Nephron (organoid): ENCODE measurements around the gene CLK1.

Experiments used
- H3K27ac Mint-ChIP-seq, 3 experiments: 2 replicates each; pipeline ENCODE4 v1.8.0; 2020; ENCODE audit warnings: mixed read lengths in 3 of 3, mild to moderate bottlenecking in 2 of 3, moderate library complexity in 1 of 3
- H3K27me3 Mint-ChIP-seq: 2 replicates; pipeline ENCODE4 v1.8.0; 2021; ENCODE audit warnings: low read depth, mild to moderate bottlenecking, moderate library complexity, mixed read lengths
- H3K36me3 Mint-ChIP-seq: 2 replicates; pipeline ENCODE4 v1.8.0; 2020; ENCODE audit warnings: low read depth, mixed read lengths
- H3K4me1 Mint-ChIP-seq: 2 replicates; pipeline ENCODE4 v1.8.0; 2020; ENCODE audit warnings: mixed read lengths
- H3K4me3 Mint-ChIP-seq, 3 experiments: 2 replicates each; pipeline ENCODE4 v1.8.0; 2020; ENCODE audit warnings: mild to moderate bottlenecking in 3 of 3, mixed read lengths in 3 of 3, moderate library complexity in 2 of 3
- H3K9me3 Mint-ChIP-seq: 2 replicates; pipeline ENCODE4 v1.8.0; 2020; ENCODE audit warnings: mixed read lengths
- CTCF ChIP-seq, 3 experiments: fragments of 200-600 bp; sonication (generic); IDR thresholded peaks; one replicate each; pipeline ENCODE4 v1.5.0; 2021; ENCODE audit warnings: antibody characterized with exemption in 3 of 3; ENCODE audit not compliant: unreplicated experiment in 3 of 3

The CLK1 gene

GRCh38 chr2:200839513-200839912, 24.9 kb downstream of the CLK1 start:
- H3K4me1 Mint-ChIP-seq: no peaks in the 10 kb centered on the region
- no peak overlapping the region for H3K27ac Mint-ChIP-seq
- TF ChIP-seq CTCF (IDR thresholded peaks at IDR 0.05; ENCODE audit: unreplicated experiment in 3 of 3): no peak
- H3K9me3 Mint-ChIP-seq: peaks cover 10% of the 10 kb centered on the region
- no peak overlapping the region for H3K4me3 Mint-ChIP-seq
- no peaks in the 10 kb centered on the region for H3K27me3 Mint-ChIP-seq
- no peaks in the 10 kb centered on the region for H3K36me3 Mint-ChIP-seq

- TF ChIP-seq CTCF (IDR thresholded peaks at IDR 0.05; ENCODE audit: unreplicated experiment in 3 of 3): no peak
Measured at GRCh38 chr2:200834701-200835100, 29.8 kb downstream of the CLK1 start.

GRCh38 chr2:200829258-200829655, 35.2 kb downstream of the CLK1 start:
- Mint-ChIP-seq H3K9me3 (no peaks in the 10 kb centered on the region), H3K4me1 (peaks cover 5% of the 10 kb centered on the region), H3K27ac (no peak overlapping the region), H3K27me3 (no peaks in the 10 kb centered on the region), H3K4me3 (no peak overlapping the region), H3K36me3 (peaks cover 4% of the 10 kb centered on the region)
- no peak for TF ChIP-seq CTCF (IDR thresholded peaks at IDR 0.05; ENCODE audit: unreplicated experiment in 3 of 3)

More at GRCh38 chr2:200834701-200835100, 29.8 kb downstream of the CLK1 start:
- no peaks in the 10 kb centered on the region for H3K27me3 Mint-ChIP-seq
- H3K9me3 Mint-ChIP-seq: peaks cover 10% of the 10 kb centered on the region
- no peak overlapping the region for H3K4me3 Mint-ChIP-seq
- peaks cover 5% of the 10 kb centered on the region for H3K4me1 Mint-ChIP-seq
- H3K27ac Mint-ChIP-seq: no peak overlapping the region
- no peaks in the 10 kb centered on the region for H3K36me3 Mint-ChIP-seq

GRCh38 chr2:200828572-200829257, 35.7 kb downstream of the CLK1 start:
- Mint-ChIP-seq H3K4me1 (peaks cover 5% of the 10 kb centered on the region), H3K9me3 (no peaks in the 10 kb centered on the region), H3K27ac (no peak overlapping the region), H3K4me3 (no peak overlapping the region), H3K36me3 (peaks cover 4% of the 10 kb centered on the region), H3K27me3 (no peaks in the 10 kb centered on the region)
- no peak for TF ChIP-seq CTCF (IDR thresholded peaks at IDR 0.05; ENCODE audit: unreplicated experiment in 3 of 3)

- Mint-ChIP-seq H3K9me3 (no peaks in the 10 kb centered on the region), H3K4me3 (no peak overlapping the region), H3K27ac (no peak overlapping the region), H3K36me3 (peaks cover 4% of the 10 kb centered on the region), H3K4me1 (peaks cover 5% of the 10 kb centered on the region), H3K27me3 (no peaks in the 10 kb centered on the region)
- no peak for TF ChIP-seq CTCF (IDR thresholded peaks at IDR 0.05; ENCODE audit: unreplicated experiment in 3 of 3)
Measured at GRCh38 chr2:200828104-200828503, 36.4 kb downstream of the CLK1 start.

- no peak overlapping the region for H3K27ac Mint-ChIP-seq
- H3K4me1 Mint-ChIP-seq: no peaks in the 10 kb centered on the region
- no peak overlapping the region for H3K4me3 Mint-ChIP-seq
- no peaks in the 10 kb centered on the region for H3K27me3 Mint-ChIP-seq
- no peaks in the 10 kb centered on the region for H3K9me3 Mint-ChIP-seq
- no peak for TF ChIP-seq CTCF (IDR thresholded peaks at IDR 0.05; ENCODE audit: unreplicated experiment in 3 of 3)
- H3K36me3 Mint-ChIP-seq: peaks cover 54% of the 10 kb centered on the region
Measured at GRCh38 chr2:200821686-200822245, 42.7 kb downstream of the CLK1 start.
